Activated T-cell treated with anti-CD3 and anti-CD28 coated beads, Interleukin-2, amount 50 U/mL, for 4 hours (primary cell): ENCODE results near the gene FTO. TPM values are rescaled to one million over a fixed set of nuclear protein-coding genes. Genes with fewer than 3 reads are reported as not detected.

ENCODE experiments used
- ATAC-seq, 2 donors: fragments of 200-7000 bp; cut with Tn5 transposase; one replicate each; pipeline ENCODE4 v1.10.0; 2021
- DNase-seq: peaks from one replicate; pipeline ENCODE4 v3.0.0-alpha.2; 2020
- H3K27me3 Mint-ChIP-seq: one replicate; pipeline ENCODE4 v1.8.0; 2021; ENCODE audit warnings: low read depth, mixed read lengths
- H3K36me3 Mint-ChIP-seq: one replicate; pipeline ENCODE4 v1.8.0; 2022; ENCODE audit warnings: mixed read lengths; ENCODE audit not compliant: insufficient read depth
- H3K4me1 Mint-ChIP-seq: one replicate; pipeline ENCODE4 v1.8.0; 2021; ENCODE audit warnings: low read depth, mixed read lengths
- H3K4me3 Mint-ChIP-seq: one replicate; pipeline ENCODE4 v1.8.0; 2021; ENCODE audit warnings: mild to moderate bottlenecking, moderate library complexity, mixed read lengths
- H3K9me3 Mint-ChIP-seq: one replicate; pipeline ENCODE4 v1.8.0; 2021; ENCODE audit warnings: mixed read lengths
- total RNA-seq, 3 donors: library from RNA; stranded (reverse); gene quantifications; one replicate each; pipeline ENCODE4 v1.2.1, GENCODE V29; 2021

FTO gene
- total RNA-seq, 3 donors from 2014 or later = 41.3 to 47.8 (median 43.1) TPM

DNA sequence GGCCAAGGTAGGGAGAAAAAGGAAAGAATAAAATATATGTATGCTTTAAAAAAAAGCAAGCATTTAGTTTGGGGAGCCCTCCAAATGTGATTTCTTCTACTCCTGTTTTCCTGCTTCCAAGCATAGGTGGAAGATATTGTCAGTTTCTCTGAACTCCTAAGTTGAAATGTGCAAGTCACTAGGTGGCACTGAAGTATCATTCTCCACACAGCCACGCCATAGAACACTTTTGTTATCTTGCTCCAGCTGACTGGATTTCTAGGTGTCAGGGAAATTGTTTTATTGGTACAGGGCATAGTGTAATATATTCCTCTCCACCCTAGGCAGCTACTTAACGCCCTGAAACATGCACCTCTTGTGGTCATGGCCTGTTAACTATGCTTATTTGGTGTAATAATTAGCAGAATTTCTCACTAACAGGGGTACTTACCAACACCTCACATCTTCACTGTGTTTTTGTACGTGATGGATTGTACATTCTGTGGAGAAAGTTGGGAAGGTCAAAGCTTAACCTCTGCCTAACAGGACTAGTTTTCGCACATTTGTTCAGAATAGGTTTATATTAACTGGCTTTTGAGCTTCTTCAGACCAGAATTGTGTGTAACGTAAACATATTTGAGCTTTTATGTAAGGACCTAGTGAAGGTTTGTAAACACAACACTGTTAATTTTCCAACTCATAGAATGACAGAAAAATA is 69.3 kb downstream of the FTO start:
- Mint-ChIP-seq H3K9me3 (no peaks in the 10 kb centered on the region), H3K27me3 (no peaks in the 10 kb centered on the region), H3K36me3 (no peaks in the 10 kb centered on the region), H3K4me3 (no peak overlapping the region), H3K4me1 (peaks cover 33% of the 10 kb centered on the region)
- no peak for DNase-seq
- no peak for ATAC-seq

DNA sequence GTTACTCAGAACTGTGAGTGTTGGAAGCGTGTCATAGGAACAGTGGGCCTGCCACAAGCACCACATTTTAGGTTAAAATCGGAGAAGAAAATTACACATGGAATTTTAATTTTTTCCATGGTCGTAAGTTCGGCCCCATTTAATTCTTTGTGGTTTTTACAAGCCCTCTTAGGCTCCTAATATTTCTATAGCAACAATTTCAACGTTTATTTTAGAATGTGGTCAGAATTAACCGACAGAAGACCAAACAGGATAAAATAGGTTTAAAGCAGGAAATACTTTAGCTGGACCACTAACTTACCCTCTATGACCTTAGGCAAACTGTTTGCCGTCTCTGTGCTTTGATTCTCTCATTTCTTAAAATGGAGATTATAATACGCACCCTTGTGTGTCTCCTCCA is 69.9 kb downstream of the FTO start:
- DNase-seq (no peak), ATAC-seq (no peak)
- Mint-ChIP-seq H3K27me3 (no peaks in the 10 kb centered on the region), H3K4me1 (peaks cover 27% of the 10 kb centered on the region), H3K36me3 (no peaks in the 10 kb centered on the region), H3K4me3 (no peak overlapping the region), H3K9me3 (no peaks in the 10 kb centered on the region)

DNA sequence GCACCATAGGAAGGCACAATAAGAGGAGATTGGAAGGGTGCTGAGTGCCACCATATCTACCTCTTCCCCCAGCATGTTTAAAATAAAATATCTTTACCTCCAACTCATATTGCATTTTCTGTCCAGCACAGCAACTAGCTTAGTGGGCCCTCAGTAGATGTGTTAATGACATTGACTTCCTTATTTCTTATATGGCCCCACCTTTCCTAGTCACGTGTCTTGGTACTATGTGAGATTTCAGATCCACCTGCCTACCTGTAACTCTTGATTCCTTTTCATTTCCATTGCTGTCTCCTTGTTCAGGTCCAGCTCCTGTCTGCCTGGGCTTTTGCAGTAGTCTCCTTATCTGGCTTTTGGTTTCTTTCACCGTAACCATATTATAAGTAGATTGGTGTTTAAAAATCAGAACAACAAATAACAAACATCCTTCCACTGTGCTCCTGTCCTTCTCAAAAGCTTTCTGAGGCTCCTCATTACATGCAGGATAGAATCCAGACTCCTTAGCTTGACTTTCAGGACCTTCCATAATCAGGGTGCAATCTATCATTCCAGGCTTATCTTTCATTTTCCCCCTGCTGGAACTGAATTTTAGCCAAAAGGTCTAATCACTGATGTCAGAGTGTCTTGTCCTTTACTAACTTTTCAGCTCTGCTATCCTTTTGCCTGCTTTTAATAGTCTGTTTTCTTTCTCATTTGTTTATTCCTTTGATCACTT is 71.3 kb downstream of the FTO start:
- H3K9me3 Mint-ChIP-seq = no peaks in the 10 kb centered on the region
- peaks cover 25% of the 10 kb centered on the region for H3K4me1 Mint-ChIP-seq
- no peaks in the 10 kb centered on the region for H3K36me3 Mint-ChIP-seq
- no peak for DNase-seq
- no peaks in the 10 kb centered on the region for H3K27me3 Mint-ChIP-seq
- H3K4me3 Mint-ChIP-seq = no peak overlapping the region
- ATAC-seq = no peak

DNA sequence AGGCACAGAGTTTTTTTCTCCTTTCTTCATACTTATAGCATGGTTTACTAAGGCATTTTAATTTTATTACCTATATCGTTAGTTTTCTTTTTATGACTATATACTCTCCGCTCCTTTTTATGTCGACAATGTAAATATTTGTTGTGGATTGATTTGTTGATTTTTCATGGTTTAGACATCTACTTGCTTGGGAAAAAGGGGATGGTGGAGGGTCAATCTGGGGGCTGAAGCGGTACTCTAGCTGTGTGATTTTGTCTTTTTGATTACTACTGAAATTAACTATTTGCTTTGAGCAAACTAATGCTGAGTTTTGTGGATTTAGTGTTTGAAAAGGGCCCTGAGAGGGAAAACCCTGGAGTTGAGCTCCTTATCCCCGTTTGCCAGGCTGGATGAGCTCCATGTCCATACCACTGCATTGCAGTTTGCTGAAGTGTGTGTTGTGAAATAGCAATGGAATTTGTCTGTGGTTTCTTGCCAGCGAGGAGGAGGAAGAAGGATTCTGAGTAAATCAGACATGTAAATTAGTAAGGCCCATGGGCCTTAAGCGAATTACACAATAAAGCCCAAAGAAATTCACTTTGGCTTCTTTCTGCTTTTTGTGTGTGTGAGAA is 72.0 kb downstream of the FTO start:
- DNase-seq (no peak), ATAC-seq (no peak)
- Mint-ChIP-seq H3K36me3 (no peaks in the 10 kb centered on the region), H3K9me3 (no peaks in the 10 kb centered on the region), H3K4me1 (peaks cover 27% of the 10 kb centered on the region), H3K27me3 (no peaks in the 10 kb centered on the region), H3K4me3 (no peak overlapping the region)

DNA sequence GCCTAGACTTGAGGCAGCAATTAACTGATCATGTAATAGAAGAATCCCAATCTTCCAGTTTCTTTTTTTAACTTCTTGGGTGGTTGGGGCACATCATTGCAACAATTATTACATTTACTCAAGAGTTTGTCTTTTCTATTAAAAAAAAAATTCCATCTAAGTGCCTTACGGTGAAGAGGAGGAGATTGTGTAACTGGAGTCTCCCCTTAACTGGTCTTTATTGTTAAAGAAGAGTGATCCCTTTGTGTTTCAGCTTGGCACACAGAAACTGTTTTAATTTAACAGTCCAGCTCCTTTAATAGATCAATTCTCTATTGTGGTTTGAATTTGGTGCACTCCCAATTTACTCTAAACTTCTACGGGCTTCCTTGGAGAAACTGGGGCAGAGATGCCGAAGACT is 75.2 kb downstream of the FTO start:
- no peak for ATAC-seq
- no peak for DNase-seq
- H3K36me3 Mint-ChIP-seq = peaks cover 6% of the 10 kb centered on the region
- no peak overlapping the region for H3K4me3 Mint-ChIP-seq
- H3K4me1 Mint-ChIP-seq = peaks cover 34% of the 10 kb centered on the region
- no peaks in the 10 kb centered on the region for H3K27me3 Mint-ChIP-seq
- H3K9me3 Mint-ChIP-seq = no peaks in the 10 kb centered on the region

DNA sequence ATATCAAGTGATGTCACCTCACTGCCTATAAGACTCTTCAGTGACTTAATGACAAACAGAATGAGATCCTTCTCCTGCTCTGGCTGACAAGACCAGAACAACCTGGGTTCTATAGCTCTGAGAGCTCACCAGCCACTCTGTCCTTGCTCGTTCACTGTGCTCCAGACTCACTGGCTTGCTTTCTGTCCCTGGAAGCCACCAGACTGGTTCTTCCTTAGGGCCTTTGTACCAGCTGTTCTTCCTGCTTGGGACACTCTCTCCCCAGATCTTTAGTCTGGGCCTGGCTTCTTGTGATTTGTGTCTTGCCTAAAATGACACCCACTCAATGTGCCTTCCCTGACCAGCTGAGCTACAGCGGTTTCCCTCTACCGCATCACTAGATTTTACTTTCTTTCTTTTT is 76.1 kb downstream of the FTO start:
- Mint-ChIP-seq H3K4me3 (no peak overlapping the region), H3K4me1 (peaks cover 31% of the 10 kb centered on the region), H3K9me3 (no peaks in the 10 kb centered on the region), H3K36me3 (peaks cover 6% of the 10 kb centered on the region), H3K27me3 (no peaks in the 10 kb centered on the region)
- DNase-seq = no peak
- no peak for ATAC-seq

DNA sequence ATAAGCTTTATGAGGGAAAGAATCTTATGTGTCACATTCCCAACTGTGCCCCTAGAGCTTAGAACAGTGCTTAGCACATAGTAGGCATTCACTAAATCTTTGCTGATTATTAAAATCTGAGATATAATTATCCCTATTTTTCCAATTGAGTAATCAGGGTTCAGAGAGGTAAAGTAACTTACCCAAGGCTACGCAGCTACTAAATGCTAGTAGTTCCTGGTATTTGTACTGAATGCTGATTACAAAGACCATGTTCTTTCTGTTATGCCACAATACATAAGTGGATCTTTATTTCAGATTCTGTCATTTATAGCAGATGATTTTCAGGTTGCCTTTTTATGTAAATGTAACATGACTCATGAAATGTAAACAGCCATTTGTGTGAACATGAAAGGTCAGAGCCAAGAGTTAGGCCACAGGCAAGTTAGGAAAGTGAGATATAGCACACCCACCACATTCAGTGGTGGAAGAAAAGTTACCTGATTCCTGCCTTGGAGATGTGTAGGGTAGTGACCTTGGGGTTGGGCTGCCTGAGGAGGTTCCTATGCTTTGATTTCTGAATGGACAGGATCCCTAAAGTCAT is 77.2 kb downstream of the FTO start:
- Mint-ChIP-seq H3K27me3 (no peaks in the 10 kb centered on the region), H3K36me3 (peaks cover 6% of the 10 kb centered on the region), H3K4me1 (peaks cover 26% of the 10 kb centered on the region), H3K9me3 (no peaks in the 10 kb centered on the region), H3K4me3 (no peak overlapping the region)
- DNase-seq = no peak
- ATAC-seq = no peak

DNA sequence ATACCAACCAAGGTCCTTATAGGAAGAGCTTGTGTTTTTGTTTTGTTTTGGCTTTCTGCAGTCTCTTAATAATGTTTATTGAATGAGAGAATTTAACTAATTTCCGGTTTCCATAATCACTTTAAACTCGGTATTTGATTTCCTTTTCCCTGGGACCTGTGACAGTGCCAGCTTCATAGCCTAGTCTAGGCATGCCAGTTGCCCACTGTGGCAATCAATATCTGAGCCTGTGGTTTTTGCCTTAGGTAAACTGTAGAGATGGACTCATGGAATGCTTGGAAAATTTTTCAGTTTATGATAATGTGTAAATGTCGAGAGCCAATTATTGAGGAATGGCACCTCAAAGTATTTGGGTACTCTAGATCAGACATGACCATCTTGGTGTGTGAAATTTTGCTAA is 78.2 kb downstream of the FTO start:
- no peak for DNase-seq
- Mint-ChIP-seq H3K27me3 (no peaks in the 10 kb centered on the region), H3K4me3 (no peak overlapping the region), H3K9me3 (no peaks in the 10 kb centered on the region), H3K4me1 (peaks cover 29% of the 10 kb centered on the region), H3K36me3 (peaks cover 6% of the 10 kb centered on the region)
- no peak for ATAC-seq

DNA sequence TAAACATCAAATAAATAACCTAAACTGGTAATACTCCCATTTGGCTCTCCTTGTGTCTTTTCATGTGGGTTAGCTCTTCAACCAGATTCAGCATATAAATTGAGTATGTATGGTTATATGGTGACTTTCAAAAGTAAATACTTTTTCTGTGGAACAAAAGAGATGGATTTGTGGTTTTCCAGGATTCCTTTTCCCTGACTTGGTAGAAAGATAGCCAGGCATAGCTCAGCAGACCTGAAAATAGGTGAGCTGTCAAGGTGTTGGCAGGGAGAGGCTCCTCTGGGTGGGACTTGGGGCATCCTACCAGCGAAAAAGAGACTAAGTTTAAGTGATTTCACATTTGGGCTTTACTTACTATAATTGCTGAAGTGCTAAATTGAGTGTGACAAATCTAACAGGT is 80.3 kb downstream of the FTO start:
- Mint-ChIP-seq H3K4me1 (peaks cover 32% of the 10 kb centered on the region), H3K27me3 (no peaks in the 10 kb centered on the region), H3K9me3 (no peaks in the 10 kb centered on the region), H3K4me3 (no peak overlapping the region), H3K36me3 (peaks cover 6% of the 10 kb centered on the region)
- DNase-seq (no peak), ATAC-seq (no peak)

DNA sequence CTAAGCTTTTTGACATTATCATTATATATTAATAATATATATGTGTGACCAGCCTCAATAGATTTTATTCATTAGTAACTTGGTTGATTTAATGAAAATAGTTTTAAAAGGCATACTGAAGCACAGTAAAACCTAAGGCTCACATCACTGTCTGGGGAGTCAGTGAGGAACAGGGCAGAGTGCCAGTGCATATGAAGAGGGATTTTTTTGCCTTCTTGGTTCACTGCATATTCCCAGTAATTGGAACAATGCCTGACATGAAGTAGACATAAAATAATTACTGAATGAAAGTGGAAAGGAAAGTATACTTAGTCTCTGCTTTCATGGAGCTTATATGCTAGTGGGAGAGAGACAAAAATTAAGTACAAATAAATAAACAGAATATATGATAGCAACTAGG is 81.1 kb downstream of the FTO start:
- H3K4me1 Mint-ChIP-seq = peaks cover 31% of the 10 kb centered on the region

DNA sequence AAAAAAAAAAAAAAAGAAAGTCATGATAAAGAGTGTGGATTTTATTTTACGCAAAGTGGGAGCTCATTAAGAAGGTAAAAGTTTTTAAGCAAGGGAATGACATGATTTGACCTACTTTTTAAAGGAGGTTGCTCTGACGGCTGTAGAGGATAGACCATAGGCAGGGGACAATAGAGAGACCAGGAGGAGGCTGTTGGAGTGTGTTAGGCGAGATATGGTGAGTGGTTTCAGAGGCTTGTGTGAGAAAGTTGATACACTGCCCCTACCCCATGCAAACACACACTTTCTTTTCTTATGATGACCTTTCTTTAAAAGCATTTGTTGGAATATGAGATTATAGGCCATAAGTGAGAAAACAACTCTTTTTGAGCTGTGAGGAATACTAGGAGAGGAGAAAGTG is 82.0 kb downstream of the FTO start:
- Mint-ChIP-seq H3K4me1 (peaks cover 29% of the 10 kb centered on the region), H3K36me3 (peaks cover 7% of the 10 kb centered on the region), H3K9me3 (no peaks in the 10 kb centered on the region), H3K27me3 (no peaks in the 10 kb centered on the region), H3K4me3 (no peak overlapping the region)
- ATAC-seq = no peak
- DNase-seq = no peak

More for the DNA sequence above, 81.1 kb downstream of the FTO start:
- DNase-seq (no peak), ATAC-seq (no peak)
- Mint-ChIP-seq H3K4me3 (no peak overlapping the region), H3K9me3 (no peaks in the 10 kb centered on the region), H3K27me3 (no peaks in the 10 kb centered on the region), H3K36me3 (peaks cover 7% of the 10 kb centered on the region)

DNA sequence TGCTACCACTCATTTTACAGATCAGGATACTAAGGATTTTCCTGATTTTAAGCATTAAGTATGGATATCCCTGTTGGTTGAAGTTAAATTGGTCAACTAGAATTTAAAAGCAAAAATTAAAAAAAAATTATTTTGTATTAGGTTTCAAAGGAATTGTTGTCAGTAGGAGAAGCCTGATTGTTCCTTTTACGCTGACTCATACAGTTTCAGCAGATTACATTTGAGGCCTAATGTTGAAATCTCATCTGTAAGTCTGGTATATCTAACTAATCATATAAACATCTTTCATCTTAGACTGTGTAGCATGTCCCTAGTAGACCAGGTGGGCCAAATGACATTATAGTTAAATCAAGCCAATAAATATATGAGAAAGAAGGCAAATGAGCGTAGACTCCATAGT is 83.5 kb downstream of the FTO start:
- no peak for ATAC-seq
- no peak overlapping the region for H3K4me3 Mint-ChIP-seq
- no peak for DNase-seq
- no peaks in the 10 kb centered on the region for H3K9me3 Mint-ChIP-seq
- peaks cover 3% of the 10 kb centered on the region for H3K36me3 Mint-ChIP-seq
- H3K27me3 Mint-ChIP-seq = no peaks in the 10 kb centered on the region
- peaks cover 22% of the 10 kb centered on the region for H3K4me1 Mint-ChIP-seq

DNA sequence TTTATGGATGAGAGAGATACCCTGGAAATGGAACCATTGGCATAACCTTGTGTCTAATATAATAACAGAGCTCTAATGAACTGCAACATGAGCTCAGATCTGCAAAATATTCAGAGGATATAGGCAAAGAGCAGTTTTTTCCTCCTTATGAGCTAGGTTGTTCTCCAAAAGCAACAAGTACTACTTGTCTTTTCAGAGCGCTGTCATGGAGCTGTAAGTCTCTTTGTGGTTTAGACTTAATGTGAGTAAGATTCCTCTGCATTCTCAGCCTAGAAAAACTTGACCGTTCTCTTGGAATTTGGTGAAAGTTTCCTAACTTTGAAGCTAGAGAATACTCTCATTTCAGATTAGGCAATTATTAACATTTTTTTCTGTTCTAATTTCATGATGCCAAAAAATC is 85.2 kb downstream of the FTO start:
- peaks cover 1% of the 10 kb centered on the region for H3K36me3 Mint-ChIP-seq
- DNase-seq = no peak
- no peak for ATAC-seq
- no peaks in the 10 kb centered on the region for H3K9me3 Mint-ChIP-seq
- no peaks in the 10 kb centered on the region for H3K27me3 Mint-ChIP-seq
- peaks cover 23% of the 10 kb centered on the region for H3K4me1 Mint-ChIP-seq
- no peak overlapping the region for H3K4me3 Mint-ChIP-seq

DNA sequence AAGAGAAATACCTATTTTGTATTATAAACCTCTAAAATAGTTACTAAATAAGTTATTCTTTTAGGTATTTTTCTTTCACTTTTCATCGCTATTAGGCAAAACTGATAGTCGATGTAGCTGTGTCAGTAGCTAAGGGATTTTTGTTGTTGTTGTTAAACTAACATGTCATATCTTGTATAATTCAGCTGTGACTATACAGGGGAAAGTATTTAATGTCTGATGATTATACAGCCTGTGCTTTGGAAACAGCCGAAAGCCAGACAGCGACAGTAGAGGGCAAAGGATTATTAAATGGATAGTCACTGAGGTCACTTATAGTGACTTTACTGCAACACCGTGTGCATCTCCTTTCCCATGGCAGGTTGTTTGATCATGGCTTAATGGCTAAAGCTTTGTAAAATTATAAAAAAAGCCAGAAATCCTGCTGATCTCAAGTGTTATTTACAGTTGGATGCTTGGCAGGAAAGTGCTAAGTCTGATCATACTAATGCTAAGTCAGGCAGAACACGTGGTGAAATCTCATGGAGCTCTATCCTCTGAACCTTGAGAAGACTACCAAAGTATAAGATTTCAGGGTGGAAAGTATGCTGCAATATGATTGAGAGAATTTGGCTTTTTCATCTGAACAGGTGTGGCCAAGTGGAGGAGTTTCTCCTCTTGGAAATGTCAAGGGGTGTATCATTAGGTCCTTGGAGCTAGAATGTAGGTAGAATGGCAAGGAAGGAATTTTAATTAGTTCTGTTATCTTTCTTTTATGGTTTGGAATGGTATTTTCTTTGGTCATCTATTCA is 88.4 kb downstream of the FTO start:
- ATAC-seq (no peak), DNase-seq (no peak)
- peaks cover 1% of the 10 kb centered on the region for H3K36me3 Mint-ChIP-seq
- H3K9me3 Mint-ChIP-seq = no peaks in the 10 kb centered on the region
- H3K4me3 Mint-ChIP-seq = no peak overlapping the region
- H3K4me1 Mint-ChIP-seq = peaks cover 30% of the 10 kb centered on the region
- no peaks in the 10 kb centered on the region for H3K27me3 Mint-ChIP-seq
